GM12891 (cell line): ENCODE results near the gene TENM4.

Experiments
- PAX5 ChIP-seq: IDR thresholded peaks from 2 replicates; pipeline ENCODE4 v1.6.1; 2011; ENCODE audit warnings: low read length, moderate library complexity, mild to moderate bottlenecking; ENCODE audit not compliant: insufficient read depth, severe bottlenecking
- POLR2A ChIP-seq: IDR thresholded peaks from 2 replicates; pipeline ENCODE4 v1.6.1; 2011; ENCODE audit warnings: low read depth, low read length, control low read depth
- POLR2AphosphoS5 ChIP-seq: IDR thresholded peaks from 2 replicates; pipeline ENCODE4 v1.6.1; 2011; ENCODE audit warnings: low read depth, low read length, control low read depth
- SPI1 ChIP-seq: IDR thresholded peaks from 2 replicates; pipeline ENCODE4 v1.6.1; 2011; ENCODE audit warnings: low read depth, low read length, control low read depth

- TF ChIP-seq POLR2A: no peak
- TF ChIP-seq PAX5: no peak
- no peak for TF ChIP-seq SPI1
- no peak for TF ChIP-seq POLR2AphosphoS5
Observed at GRCh38 chr11:78606667-78607066, 834.2 kb downstream of the TENM4 start.
